Measurements from ENCODE around the gene TSHZ3. TPM values are rescaled to one million over a fixed set of nuclear protein-coding genes. Genes with fewer than 3 reads are reported as not detected.

The TSHZ3 gene
- polyA plus RNA-seq, 1 donor, result 11.7 TPM

DNA sequence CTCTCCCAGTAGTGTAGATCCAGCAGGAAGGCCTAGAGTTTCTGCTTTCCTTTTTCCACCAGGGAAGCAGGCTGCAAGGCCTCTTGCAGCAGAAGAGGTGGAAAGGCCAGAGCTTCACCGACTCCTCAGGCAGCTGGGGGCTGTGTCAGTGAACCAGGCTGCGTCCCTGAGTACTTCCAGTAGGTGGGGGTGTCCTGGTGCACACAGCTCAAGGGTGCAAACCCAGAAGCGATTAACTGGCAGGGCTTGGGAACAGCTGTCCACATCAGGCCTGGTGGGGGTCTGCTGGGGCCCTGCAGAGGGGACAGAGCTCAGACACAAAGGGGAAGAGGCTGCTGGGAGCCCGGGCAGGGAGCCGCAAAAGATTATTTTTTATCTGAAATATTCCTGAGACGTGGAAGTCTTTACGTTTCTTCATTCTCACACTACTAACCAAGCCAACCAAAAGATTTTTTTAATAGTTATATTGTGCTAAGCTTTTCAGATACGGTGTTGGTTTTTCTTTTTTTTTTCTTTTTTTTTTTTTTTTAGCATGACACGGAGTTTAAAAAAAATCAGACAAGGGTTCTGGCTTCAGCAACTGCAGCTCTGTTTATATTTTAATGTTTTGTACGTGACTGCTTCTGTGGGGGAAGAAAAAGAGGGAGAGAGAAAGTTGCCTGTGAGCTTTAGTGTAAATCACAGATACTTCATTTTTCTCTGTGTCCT, 11.0 kb downstream of the TSHZ3 start:
- DNase-seq, result no peak

DNA sequence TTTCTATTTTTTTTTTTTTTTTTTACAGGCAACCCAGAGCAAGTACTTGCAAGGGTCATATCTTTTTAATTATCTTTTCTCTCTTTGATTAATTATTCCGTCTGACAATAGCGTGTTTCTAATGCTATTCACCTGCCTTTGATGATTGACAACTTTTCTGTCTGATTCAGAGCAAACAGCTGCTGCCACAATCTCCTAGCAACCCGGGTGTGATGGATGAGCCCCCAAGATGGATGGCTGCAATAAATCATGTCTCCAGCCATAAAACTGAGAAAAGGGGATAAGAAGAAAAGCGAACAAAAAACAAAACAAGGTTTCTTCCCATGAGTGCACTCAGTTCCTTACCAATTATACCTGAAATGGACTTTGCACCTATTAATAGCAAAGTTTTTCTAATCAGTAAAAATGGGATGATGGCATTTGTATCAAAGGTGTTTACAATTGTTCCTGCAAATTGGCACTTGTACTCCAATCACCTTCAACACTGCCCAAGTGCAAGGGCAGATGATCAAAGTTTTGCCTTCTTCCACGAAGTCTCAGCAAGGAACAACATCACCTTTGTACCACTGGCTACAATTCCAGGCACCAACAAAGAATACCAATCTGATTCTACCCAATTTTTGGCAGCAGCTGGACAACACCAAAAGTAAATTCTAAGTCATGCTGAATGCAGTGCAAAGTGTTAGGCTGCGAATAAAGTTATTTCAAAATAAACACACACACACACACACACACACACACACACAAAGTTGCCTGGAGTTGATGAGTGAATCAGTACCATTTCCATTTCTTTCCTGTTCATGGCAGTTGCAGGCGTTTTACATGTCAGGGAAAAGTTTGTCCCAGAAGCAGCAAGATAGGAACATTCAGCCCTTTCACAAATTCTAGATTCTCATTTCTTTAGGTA, 12.0 kb downstream of the TSHZ3 start:
- DNase-seq, result no peak

GRCh38 chr19:31335716-31336115, 13.5 kb downstream of the TSHZ3 start:
- DNase-seq, result no peak

DNA sequence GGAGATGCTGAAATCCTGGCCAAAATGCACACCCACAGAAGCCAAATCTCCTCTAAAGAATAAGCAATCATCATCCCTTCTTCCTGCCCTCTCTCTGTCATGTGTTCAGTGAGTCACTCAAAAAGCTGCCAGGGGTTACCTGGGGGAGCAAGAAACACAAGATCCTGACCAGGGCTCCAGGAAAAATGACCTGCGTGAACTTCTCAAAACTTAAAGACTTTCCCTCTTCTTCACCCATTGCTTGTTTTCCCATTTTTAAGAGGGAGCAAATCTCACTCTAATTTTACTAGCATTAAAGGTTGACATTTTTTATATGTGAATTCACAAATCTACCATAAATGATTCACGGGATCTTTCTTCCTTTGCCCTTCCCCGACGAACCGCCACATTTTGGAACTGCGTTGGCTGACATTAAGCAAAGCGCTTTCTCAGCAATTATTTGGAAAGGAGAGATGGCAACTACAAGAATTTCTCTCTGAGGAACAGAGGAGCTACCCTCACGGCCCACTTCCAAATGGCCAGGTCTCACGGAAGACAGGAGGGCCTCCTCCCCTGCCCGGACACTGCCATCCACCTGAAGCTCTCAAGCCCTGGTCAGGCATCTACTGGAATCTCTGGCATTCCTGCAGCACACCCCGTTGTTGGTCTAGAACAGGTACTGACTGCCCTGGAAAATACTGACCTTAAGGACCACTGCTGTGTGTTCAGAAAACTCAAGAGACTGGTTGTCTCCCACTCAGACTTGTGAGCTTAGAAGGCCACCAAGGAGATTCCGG, 14.2 kb downstream of the TSHZ3 start:
- no peak for DNase-seq

GRCh38 chr19:31334101-31334848, 15.0 kb downstream of the TSHZ3 start:
- no peak for DNase-seq

GRCh38 chr19:31332096-31332495, 17.1 kb downstream of the TSHZ3 start:
- DNase-seq, result no peak

DNA sequence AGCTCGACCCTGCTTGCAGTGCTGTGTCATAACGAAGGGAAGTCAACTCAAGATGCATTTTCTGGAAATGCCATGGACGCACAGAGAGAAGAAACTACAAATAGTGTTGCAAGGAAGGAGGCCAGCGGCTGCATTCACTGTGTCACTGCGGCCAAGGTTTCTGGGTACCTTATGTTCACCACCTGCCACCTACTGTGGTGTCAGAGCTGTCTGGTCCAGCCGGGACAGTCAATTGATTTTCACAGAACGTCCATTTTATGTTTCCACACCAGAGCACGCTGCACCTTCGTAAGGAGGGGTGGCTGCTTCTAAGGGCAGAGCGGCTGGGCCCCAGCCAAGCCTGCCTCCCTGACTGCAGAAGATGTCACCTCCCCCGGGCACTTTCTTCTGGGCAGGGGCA, 17.7 kb downstream of the TSHZ3 start:
- DNase-seq, result no peak

- DNase-seq, result no peak
Observed at GRCh38 chr19:31330761-31331160, 18.5 kb downstream of the TSHZ3 start.

GRCh38 chr19:31330237-31330636, 19.0 kb downstream of the TSHZ3 start:
- no peak for DNase-seq

GRCh38 chr19:31329819-31330218, 19.4 kb downstream of the TSHZ3 start:
- no peak for DNase-seq

- DNase-seq, result no peak
Observed at GRCh38 chr19:31328238-31328637, 21.0 kb downstream of the TSHZ3 start.

DNA sequence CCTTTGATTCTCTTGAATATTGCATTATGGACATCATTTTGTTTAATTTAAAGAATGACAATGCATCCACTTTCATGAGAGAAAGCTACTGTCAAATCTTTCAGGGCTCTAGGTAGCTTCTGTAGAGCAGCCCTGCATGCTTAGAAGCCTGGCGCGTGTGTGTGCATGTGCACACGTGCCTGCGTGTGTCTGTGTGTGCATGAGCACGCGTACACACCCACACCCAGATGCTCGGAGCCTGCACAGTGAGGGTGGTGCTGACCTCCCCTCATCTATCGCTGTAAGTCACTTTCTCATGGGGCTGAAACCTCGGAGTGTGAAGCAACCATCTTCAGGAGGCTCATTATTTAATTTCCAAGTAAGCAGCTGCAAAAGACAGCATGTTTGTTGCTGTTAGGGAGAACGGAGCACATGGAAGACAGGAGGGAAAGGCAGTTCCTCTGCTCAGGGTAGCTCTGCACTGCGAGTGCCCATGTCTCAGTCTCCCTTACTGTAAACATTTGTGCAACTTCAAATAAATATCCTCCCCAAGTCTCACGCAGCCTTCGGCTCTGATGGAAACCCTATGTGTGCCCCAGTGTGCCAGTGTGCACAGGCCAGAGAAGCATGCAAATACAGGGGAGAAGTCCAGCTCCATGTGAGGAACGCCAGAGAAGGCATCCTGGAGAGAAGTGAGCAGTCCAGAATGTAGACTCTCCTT, 22.8 kb downstream of the TSHZ3 start:
- no peak for DNase-seq

- DNase-seq, result no peak
Observed at GRCh38 chr19:31325342-31325741, 23.9 kb downstream of the TSHZ3 start.

DNA sequence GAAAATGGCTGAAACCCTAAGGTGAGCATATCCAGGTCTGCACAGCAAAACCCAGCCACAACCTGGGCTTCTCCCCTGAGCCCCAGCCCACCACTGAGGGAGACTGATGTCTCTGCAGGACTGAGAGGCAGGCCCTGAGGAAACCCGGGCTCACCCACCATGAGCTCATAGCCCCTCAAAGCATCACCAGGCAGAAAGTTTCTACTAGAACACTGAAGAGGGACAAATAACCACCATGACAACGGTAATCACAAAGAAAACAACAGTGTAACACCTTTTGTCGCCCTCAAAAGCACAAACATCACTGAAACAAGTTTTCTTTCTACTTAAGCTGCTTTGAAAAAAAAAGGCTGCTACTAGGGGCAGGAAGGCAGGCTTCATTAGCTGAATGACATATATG, 29.8 kb downstream of the TSHZ3 start:
- DNase-seq, result no peak

DNA sequence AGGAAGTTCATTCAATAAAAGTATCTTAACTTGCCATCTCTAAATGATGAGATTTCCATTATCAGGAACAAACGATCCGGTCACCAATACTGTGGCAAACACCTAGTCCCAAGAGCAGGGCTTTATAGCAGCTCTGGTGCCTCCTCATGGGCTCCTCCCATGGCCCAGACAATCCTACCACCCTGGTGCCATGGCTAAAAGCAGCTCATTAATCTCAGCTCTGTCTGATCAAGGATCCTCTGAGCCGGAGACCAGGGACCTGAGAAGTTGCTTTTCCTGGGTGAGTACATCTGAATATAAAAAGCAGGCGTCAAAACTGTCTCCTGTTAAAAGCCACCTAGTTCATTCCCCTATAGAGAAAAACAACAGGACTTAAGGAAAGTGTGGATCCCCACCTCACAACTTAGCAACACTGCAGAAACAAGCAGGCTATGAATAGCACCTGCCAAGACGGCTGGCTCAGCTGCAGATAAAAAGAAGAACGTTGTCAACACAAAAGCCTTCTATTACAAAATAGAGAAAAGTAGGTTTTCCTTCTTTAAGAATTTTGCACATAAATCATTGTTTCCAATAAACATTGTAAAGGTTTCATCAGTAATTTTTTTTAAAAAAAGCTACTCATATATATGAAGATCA, 30.3 kb downstream of the TSHZ3 start:
- no peak for DNase-seq

DNA sequence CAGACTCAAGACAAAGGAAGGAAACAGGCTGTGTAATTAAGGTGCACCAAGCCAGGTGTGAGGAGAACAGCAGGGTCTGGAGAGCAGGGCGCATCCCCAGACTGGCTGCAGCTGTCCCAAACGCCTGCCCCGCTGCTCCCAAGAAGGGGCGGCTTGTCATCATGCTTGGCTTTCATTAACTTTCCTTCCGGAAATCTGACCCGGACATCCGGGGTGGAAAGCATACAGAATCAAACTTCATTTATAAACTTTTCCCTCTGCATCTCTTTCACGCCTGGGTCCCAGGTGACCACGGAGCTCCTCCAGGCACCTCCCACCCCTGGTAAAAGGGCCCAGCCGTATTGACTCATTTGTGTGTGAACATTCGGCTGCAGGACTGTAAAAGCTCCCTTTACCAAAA, 31.7 kb downstream of the TSHZ3 start:
- DNase-seq, result no peak

- no peak for DNase-seq
Observed at GRCh38 chr19:31317093-31317492, 32.1 kb downstream of the TSHZ3 start.

DNA sequence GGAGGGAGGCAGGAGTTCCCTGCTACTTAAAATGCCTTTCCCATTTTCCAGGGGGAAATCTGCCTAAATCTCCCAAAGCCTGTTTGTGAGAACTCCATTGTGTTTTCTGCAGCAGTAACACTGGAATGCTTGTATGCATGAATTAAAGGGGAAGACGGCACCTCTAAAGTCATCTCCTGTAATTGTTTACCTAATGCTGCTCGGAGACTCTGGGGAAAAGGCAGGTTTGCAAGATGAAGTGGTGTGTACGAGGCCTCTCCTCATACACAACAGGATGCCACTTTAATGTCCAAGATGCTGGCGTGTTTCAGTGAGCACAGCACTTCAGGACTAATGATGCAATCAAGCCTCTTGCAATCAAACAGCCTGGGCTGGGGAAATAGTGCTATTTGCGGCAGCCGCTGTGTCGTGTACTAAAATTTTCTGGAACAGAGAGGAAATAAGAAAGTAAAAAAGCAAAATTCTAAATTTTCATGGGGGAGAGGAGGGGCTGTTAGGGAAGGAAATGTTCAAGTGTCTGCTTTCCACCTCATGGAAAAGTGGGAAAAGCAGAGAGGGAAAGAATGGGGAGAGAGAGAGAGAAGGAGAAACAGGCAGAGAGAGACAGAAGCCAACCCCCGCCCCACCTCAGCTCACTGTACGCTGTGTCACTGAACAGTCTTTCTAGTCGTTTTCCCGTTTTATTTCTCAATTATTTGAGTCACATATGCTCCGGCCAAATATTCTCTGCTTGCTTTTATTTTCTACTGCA, 32.9 kb downstream of the TSHZ3 start:
- DNase-seq, result no peak

- no peak for DNase-seq
Observed at GRCh38 chr19:31315652-31316051, 33.6 kb downstream of the TSHZ3 start.
